ENCODE data around the gene APLF.

Gene APLF

DNA sequence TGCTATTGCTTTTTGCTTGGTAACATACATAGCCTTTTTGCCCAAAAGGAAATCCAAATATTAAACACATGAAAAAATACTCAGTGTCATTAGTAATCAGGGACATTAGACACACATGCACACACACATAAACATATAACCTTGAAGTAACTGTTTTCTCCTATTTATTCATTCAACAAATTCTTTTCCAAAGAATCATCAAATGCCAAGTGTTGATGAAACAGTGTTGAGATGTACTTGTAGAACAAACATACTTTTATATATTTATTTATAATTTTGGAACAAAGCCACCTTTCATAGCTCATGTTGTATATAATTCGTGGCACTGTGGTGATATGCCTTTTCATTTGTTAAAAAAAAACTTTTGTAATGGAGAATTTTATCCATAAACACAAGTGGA lies 81.0 kb downstream of the APLF start:
- TF ChIP-seq TAF1 (IDR thresholded peaks at IDR 0.05; ENCODE audit: borderline replicate concordance, insufficient read depth, low read length): no peak
- TF ChIP-seq POLR2AphosphoS5 (IDR thresholded peaks at IDR 0.05; ENCODE audit: low read depth, low read length): no peak
- TF ChIP-seq SIN3A (IDR thresholded peaks at IDR 0.05; ENCODE audit: borderline replicate concordance, insufficient read depth, low read length): no peak
- TF ChIP-seq, protein P1, sequence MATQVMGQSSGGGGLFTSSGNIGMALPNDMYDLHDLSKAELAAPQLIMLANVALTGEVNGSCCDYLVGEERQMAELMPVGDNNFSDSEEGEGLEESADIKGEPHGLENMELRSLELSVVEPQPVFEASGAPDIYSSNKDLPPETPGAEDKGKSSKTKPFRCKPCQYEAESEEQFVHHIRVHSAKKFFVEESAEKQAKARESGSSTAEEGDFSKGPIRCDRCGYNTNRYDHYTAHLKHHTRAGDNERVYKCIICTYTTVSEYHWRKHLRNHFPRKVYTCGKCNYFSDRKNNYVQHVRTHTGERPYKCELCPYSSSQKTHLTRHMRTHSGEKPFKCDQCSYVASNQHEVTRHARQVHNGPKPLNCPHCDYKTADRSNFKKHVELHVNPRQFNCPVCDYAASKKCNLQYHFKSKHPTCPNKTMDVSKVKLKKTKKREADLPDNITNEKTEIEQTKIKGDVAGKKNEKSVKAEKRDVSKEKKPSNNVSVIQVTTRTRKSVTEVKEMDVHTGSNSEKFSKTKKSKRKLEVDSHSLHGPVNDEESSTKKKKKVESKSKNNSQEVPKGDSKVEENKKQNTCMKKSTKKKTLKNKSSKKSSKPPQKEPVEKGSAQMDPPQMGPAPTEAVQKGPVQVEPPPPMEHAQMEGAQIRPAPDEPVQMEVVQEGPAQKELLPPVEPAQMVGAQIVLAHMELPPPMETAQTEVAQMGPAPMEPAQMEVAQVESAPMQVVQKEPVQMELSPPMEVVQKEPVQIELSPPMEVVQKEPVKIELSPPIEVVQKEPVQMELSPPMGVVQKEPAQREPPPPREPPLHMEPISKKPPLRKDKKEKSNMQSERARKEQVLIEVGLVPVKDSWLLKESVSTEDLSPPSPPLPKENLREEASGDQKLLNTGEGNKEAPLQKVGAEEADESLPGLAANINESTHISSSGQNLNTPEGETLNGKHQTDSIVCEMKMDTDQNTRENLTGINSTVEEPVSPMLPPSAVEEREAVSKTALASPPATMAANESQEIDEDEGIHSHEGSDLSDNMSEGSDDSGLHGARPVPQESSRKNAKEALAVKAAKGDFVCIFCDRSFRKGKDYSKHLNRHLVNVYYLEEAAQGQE (IDR thresholded peaks at IDR 0.05; ENCODE audit: insufficient read depth in 1 of 2, low read depth in 2 of 2, low read length in 2 of 2): no peak
- TF ChIP-seq FOXP2 (optimal IDR thresholded peaks at IDR 0.05; ENCODE audit: borderline replicate concordance, extremely low read depth, extremely low read length, insufficient read depth): no peak

DNA sequence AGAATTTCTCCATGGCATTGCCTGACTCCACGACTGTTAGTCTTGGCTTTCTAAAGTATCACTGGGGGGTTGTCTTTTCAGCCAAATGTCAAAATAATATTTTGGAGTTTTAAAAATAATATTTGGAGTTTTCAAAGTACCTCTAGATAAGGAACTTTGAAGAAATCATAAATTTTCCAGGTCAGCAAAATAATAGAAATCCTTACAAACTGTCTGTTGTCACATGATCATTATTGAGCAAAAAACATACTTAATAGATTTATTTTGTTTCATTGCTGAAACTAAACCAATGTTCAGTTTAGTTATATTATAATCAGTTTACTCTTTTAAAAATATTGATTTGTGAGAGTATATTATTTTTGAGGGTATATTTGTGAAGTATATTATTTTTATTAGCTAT lies 85.7 kb downstream of the APLF start:
- TF ChIP-seq POLR2AphosphoS5 (IDR thresholded peaks at IDR 0.05; ENCODE audit: low read depth, low read length) (no peak), SIN3A (IDR thresholded peaks at IDR 0.05; ENCODE audit: borderline replicate concordance, insufficient read depth, low read length) (no peak), TAF1 (IDR thresholded peaks at IDR 0.05; ENCODE audit: borderline replicate concordance, insufficient read depth, low read length) (no peak), FOXP2 (optimal IDR thresholded peaks at IDR 0.05; ENCODE audit: borderline replicate concordance, extremely low read depth, extremely low read length, insufficient read depth) (no peak)
- TF ChIP-seq, protein P1 (IDR thresholded peaks at IDR 0.05; ENCODE audit: insufficient read depth in 1 of 2, low read depth in 2 of 2, low read length in 2 of 2): no peak

DNA sequence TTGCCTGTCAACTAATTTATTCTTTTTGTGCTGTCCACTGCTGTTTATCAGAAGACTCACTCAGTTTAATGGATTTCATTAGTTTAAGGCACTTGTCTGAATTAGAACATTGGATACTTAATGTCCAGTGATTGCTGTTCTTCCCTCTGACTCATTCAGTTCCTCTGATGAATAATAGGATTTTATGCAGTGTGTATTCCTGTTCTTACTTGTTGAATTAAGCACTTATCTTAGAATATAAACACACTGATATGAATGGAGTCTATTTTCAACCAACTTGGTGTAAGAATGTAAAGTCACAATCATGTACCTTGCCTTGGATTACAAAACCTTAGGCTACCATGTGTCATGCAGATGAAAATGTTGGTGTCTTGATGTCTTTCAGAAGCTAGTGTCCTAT lies 89.0 kb downstream of the APLF start:
- TF ChIP-seq SIN3A (IDR thresholded peaks at IDR 0.05; ENCODE audit: borderline replicate concordance, insufficient read depth, low read length) (no peak), TAF1 (IDR thresholded peaks at IDR 0.05; ENCODE audit: borderline replicate concordance, insufficient read depth, low read length) (no peak), FOXP2 (optimal IDR thresholded peaks at IDR 0.05; ENCODE audit: borderline replicate concordance, extremely low read depth, extremely low read length, insufficient read depth) (no peak)

DNA sequence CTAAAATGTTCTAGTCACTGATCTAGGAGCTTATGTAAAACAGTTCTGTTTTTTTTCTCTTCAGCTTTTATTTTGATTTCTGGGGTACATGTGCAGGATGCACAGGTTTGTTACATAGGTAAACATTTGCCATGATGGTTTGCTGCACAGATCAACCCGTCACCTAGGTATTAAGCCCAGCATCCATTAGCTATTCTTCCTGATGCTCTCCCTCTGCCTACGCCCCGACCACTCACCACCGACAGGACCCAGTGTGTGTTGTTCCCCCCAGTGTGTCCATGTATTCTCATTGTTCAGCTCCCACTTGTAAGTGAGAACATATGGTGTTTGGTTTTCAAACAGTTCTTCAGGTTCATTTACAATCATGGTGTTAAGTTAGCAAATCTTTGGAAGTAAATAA lies 91.2 kb downstream of the APLF start:
- TF ChIP-seq FOXP2 (optimal IDR thresholded peaks at IDR 0.05; ENCODE audit: borderline replicate concordance, extremely low read depth, extremely low read length, insufficient read depth) (no peak), SIN3A (IDR thresholded peaks at IDR 0.05; ENCODE audit: borderline replicate concordance, insufficient read depth, low read length) (no peak), TAF1 (IDR thresholded peaks at IDR 0.05; ENCODE audit: borderline replicate concordance, insufficient read depth, low read length) (no peak), POLR2AphosphoS5 (IDR thresholded peaks at IDR 0.05; ENCODE audit: low read depth, low read length) (no peak)
- TF ChIP-seq, protein P1 (IDR thresholded peaks at IDR 0.05; ENCODE audit: insufficient read depth in 1 of 2, low read depth in 2 of 2, low read length in 2 of 2): no peak

DNA sequence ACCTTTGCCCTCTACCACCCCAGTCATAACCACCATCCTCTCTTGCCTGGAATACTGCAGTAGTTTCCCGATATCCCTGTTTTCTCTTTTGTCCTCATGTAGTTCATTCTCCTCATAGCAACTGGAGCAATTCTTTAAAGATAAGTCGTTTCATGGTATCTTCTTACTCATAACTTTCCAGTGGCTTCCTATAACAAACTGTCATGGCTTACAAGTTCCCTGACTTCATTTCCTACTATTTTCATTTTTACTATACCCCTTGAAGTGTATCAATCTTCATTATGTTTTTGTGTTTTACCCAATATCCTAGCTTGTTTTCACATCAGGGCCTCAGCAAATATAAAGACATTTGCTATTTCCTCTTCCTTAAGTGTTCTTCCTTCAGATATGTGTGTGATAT lies 92.3 kb downstream of the APLF start:
- TF ChIP-seq TAF1 (IDR thresholded peaks at IDR 0.05; ENCODE audit: borderline replicate concordance, insufficient read depth, low read length) (no peak), POLR2AphosphoS5 (IDR thresholded peaks at IDR 0.05; ENCODE audit: low read depth, low read length) (no peak), SIN3A (IDR thresholded peaks at IDR 0.05; ENCODE audit: borderline replicate concordance, insufficient read depth, low read length) (no peak), FOXP2 (optimal IDR thresholded peaks at IDR 0.05; ENCODE audit: borderline replicate concordance, extremely low read depth, extremely low read length, insufficient read depth) (no peak)
- TF ChIP-seq, protein P1 (IDR thresholded peaks at IDR 0.05; ENCODE audit: insufficient read depth in 1 of 2, low read depth in 2 of 2, low read length in 2 of 2): no peak

All from PFSK-1 (cell line).